Panc1 (cell line): Measurements from ENCODE around the gene RPL10A.

Experiments
- CTCF ChIP-seq: fragments of 450-650 bp; IDR thresholded peaks from 2 replicates; pipeline ENCODE4 v1.5.1; 2017; ENCODE audit warnings: mild to moderate bottlenecking
- POLR2AphosphoS5 ChIP-seq: IDR thresholded peaks from 2 replicates; pipeline ENCODE4 v1.6.1; 2012; ENCODE audit warnings: mild to moderate bottlenecking, low read depth, low read length, moderate library complexity
- SIN3A ChIP-seq: IDR thresholded peaks from 2 replicates; pipeline ENCODE4 v1.6.1; 2012; ENCODE audit warnings: low read depth, mild to moderate bottlenecking, low read length, moderate library complexity, borderline replicate concordance; ENCODE audit not compliant: insufficient read depth
- TCF7L2 ChIP-seq: IDR thresholded peaks from 2 replicates; pipeline ENCODE4 v1.6.1; 2011; ENCODE audit warnings: mild to moderate bottlenecking, low read depth, low read length, inconsistent platforms

- no peak for TF ChIP-seq CTCF
- TF ChIP-seq POLR2AphosphoS5 = no peak
- no peak for TF ChIP-seq TCF7L2
- no peak for TF ChIP-seq SIN3A
These were observed 39.0 kb downstream of the RPL10A start for GRCh38 chr6:35507221-35507620.
